ENCODE data around the gene SENP8.

SENP8 gene

DNA sequence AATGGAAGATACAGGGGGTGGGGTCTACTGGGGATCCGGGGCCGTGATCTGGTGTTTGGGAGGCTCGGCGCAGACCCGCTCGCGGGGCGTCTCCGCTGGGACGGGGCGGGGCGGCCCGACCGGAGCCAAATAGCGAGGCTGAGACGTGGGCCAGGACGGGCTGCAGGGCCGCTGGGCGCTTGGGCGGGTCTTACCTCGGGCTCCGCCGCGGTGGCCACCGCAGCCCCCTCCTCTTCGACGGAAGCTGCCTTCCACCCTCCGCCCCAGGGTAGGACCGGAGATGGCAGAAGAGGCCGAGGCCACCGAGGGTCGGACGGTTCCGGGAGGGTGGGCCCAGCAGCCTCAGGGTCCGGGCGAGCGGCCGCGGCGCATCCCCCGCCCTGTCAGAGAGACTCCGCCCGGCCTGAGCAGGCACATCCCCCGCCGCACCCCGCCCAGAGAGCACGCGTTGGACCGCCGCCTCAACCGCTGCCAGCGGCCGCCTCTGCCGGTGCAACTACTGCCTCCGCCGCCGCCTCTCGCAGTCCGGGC lies 652 bp upstream of the SENP8 start:
- TF ChIP-seq ARNTL (CRISPR knock-in tag; IDR thresholded peaks at IDR 0.05; ENCODE audit: borderline replicate concordance, low read depth): no peak
- TF ChIP-seq RARB (CRISPR knock-in tag; IDR thresholded peaks at IDR 0.05): no peak
- TF ChIP-seq ESRRG (CRISPR knock-in tag; IDR thresholded peaks at IDR 0.05): no peak
- TF ChIP-seq, protein P1, sequence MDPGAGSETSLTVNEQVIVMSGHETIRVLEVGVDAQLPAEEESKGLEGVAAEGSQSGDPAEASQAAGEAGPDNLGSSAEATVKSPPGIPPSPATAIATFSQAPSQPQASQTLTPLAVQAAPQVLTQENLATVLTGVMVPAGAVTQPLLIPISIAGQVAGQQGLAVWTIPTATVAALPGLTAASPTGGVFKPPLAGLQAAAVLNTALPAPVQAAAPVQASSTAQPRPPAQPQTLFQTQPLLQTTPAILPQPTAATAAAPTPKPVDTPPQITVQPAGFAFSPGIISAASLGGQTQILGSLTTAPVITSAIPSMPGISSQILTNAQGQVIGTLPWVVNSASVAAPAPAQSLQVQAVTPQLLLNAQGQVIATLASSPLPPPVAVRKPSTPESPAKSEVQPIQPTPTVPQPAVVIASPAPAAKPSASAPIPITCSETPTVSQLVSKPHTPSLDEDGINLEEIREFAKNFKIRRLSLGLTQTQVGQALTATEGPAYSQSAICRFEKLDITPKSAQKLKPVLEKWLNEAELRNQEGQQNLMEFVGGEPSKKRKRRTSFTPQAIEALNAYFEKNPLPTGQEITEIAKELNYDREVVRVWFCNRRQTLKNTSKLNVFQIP (CRISPR knock-in tag; IDR thresholded peaks at IDR 0.05; ENCODE audit: borderline replicate concordance, low read depth): no peak
- TF ChIP-seq ZFP30 (CRISPR knock-in tag; IDR thresholded peaks at IDR 0.05): no peak
- TF ChIP-seq ZC3H10 (CRISPR knock-in tag; IDR thresholded peaks at IDR 0.05): no peak
- TF ChIP-seq, protein P2, sequence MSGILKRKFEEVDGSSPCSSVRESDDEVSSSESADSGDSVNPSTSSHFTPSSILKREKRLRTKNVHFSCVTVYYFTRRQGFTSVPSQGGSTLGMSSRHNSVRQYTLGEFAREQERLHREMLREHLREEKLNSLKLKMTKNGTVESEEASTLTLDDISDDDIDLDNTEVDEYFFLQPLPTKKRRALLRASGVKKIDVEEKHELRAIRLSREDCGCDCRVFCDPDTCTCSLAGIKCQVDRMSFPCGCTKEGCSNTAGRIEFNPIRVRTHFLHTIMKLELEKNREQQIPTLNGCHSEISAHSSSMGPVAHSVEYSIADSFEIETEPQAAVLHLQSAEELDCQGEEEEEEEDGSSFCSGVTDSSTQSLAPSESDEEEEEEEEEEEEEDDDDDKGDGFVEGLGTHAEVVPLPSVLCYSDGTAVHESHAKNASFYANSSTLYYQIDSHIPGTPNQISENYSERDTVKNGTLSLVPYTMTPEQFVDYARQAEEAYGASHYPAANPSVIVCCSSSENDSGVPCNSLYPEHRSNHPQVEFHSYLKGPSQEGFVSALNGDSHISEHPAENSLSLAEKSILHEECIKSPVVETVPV (CRISPR knock-in tag; IDR thresholded peaks at IDR 0.05): no peak
- no peak for TF ChIP-seq ZNF8 (CRISPR knock-in tag; IDR thresholded peaks at IDR 0.05)
- no peak for TF ChIP-seq ZNF565 (CRISPR knock-in tag; conservative IDR thresholded peaks at IDR 0.05; ENCODE audit: low read depth)
- TF ChIP-seq TSHZ2 (CRISPR knock-in tag; IDR thresholded peaks at IDR 0.05): no peak
- TF ChIP-seq ZNF70 (CRISPR knock-in tag; IDR thresholded peaks at IDR 0.05): no peak
- ATAC-seq: peak; percentile 92

DNA sequence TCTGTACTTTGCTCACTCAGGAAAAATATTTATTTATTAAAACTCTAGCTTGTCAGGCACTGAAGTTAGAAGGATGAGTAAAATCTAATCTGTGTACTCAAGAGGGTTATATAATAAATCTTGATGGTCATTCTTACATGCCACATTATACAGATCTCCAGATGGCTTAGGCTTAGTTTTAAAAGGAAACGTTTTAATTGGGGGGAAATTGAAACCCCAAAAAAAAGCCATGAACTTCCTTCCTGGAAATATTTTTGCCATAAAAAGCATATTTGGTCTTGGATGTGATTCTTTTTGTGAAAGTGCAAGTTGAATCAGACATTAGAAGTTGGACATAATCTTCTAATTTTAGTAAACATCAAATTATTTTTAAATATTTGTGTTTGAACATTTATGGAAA lies 6.0 kb downstream of the SENP8 start:
- TF ChIP-seq ISL1 (CRISPR knock-in tag; IDR thresholded peaks at IDR 0.05) (peak; percentile 45; the same call in 1 of the 2 replicates), ZFP3 (CRISPR knock-in tag; IDR thresholded peaks at IDR 0.05) (no peak), TSHZ2 (CRISPR knock-in tag; IDR thresholded peaks at IDR 0.05) (no peak), ESRRG (CRISPR knock-in tag; IDR thresholded peaks at IDR 0.05) (no peak)
- TF ChIP-seq, protein P3, sequence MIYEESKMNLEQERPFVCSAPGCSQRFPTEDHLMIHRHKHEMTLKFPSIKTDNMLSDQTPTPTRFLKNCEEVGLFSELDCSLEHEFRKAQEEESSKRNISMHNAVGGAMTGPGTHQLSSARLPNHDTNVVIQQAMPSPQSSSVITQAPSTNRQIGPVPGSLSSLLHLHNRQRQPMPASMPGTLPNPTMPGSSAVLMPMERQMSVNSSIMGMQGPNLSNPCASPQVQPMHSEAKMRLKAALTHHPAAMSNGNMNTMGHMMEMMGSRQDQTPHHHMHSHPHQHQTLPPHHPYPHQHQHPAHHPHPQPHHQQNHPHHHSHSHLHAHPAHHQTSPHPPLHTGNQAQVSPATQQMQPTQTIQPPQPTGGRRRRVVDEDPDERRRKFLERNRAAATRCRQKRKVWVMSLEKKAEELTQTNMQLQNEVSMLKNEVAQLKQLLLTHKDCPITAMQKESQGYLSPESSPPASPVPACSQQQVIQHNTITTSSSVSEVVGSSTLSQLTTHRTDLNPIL (CRISPR knock-in tag; IDR thresholded peaks at IDR 0.05; ENCODE audit: low read depth): no peak
- no peak for ATAC-seq

DNA sequence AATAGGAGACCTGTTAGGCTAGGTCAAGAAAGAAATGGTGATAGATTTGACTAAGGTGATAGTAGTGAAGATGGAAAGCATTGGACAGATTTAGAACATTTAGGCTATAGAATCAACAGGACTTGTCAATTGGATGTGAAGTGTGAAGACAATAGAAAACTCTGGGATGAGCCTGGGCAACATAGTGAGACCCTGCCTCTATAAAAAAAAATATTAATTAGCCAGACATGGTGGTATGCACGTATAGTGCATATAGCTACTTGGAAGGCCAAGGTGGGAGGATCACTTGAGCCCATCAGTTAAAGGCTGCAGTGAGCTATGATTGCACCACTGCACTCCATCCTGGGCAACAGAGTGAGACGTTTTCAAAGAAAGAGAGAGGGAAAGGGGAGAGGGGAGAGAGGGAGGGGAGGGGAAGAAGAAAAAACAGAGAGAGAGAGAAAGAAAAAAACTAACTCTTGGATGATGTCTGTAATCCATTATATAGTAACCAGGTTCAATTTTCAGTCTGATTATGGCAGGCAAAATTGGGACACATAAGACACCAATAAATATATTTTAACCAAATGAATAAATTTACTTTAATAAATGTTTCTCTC lies 9.6 kb downstream of the SENP8 start:
- TF ChIP-seq TSHZ2 (CRISPR knock-in tag; IDR thresholded peaks at IDR 0.05) (no peak), TOX (CRISPR knock-in tag; IDR thresholded peaks at IDR 0.05; ENCODE audit: borderline replicate concordance) (no peak)
- ATAC-seq: no peak
